Kidney (tissue), 14 donors: ENCODE data around the gene NPM3. TPM values are rescaled to one million over a fixed set of nuclear protein-coding genes. Genes with fewer than 3 reads are reported as not detected.

Experiments
- DNase-seq, 5 donors: peaks; one replicate each; pipeline ENCODE4 v3.0.0-alpha.2; 2013 to 2020
- FAIRE-seq: peaks from 2 replicates; lab custom pipeline; 2012; peaks lifted over from hg19 to GRCh38; lab: Jason Lieb, UNC
- H3K27ac ChIP-seq, 2 donors: one replicate each; pipeline ENCODE4 v1.7.0; 2013; ENCODE audit warnings: low read depth in 2 of 2, low read length in 2 of 2, inconsistent platforms in 1 of 2
- H3K27me3 ChIP-seq: one replicate; pipeline ENCODE4 v1.7.1; 2013; ENCODE audit warnings: low read length, inconsistent platforms; ENCODE audit not compliant: control insufficient read depth, insufficient read depth
- H3K36me3 ChIP-seq, 3 donors: one replicate each; pipeline versions ENCODE4 v1.7.0 to v1.7.1; 2013; ENCODE audit warnings: low read length in 3 of 3, control low read depth in 1 of 3, inconsistent platforms in 1 of 3; ENCODE audit not compliant: insufficient read depth in 3 of 3, control insufficient read depth in 2 of 3
- H3K4me1 ChIP-seq, 3 donors: one replicate each; pipeline versions ENCODE4 v1.7.0 to v1.7.1; 2013; ENCODE audit warnings: low read length in 3 of 3, inconsistent platforms in 1 of 3, low read depth in 1 of 3; ENCODE audit not compliant: control insufficient read depth in 2 of 3, insufficient read depth in 2 of 3
- H3K4me3 ChIP-seq, 3 donors: one replicate each; pipeline versions ENCODE4 v1.7.0 to v1.8.1; 2013; ENCODE audit warnings: low read length in 3 of 3, control low read depth in 1 of 3, inconsistent platforms in 1 of 3
- H3K9ac ChIP-seq, 3 donors: one replicate each; pipeline versions ENCODE4 v1.7.0 to v1.7.1; 2013; ENCODE audit warnings: low read length in 3 of 3, control low read depth in 1 of 3, inconsistent platforms in 1 of 3
- H3K9me3 ChIP-seq, 3 donors: one replicate each; pipeline versions ENCODE4 v1.7.0 to v1.7.1; 2013; ENCODE audit warnings: low read length in 3 of 3, control low read depth in 1 of 3, inconsistent platforms in 1 of 3; ENCODE audit not compliant: control insufficient read depth in 2 of 3, insufficient read depth in 1 of 3
- CTCF ChIP-seq: IDR thresholded peaks from 3 replicates; pipeline ENCODE4 v1.5.1; 2012; ENCODE audit warnings: mild to moderate bottlenecking, moderate library complexity, borderline replicate concordance; ENCODE audit not compliant: insufficient read depth; ENCODE audit errors: extremely low read depth
- intact Hi-C: fragments of 100-400 bp; cut with DNase I; formaldehyde crosslinking; loops from one replicate; pipeline ENCODE4 v1.11.1; 2022
- polyA plus RNA-seq: library from polyadenylated mRNA; stranded (reverse); fragments of 350-450 nt; fragmentation: Illumina TruSeq; extraction: RNeasy Lipid Tissue Mini Kit (QIAGEN cat#74804); gene quantifications from one replicate; pipeline ENCODE4 v1.2.3, GENCODE V29; 2014; ENCODE audit warnings: low read depth, low replicate concordance; ENCODE audit not compliant: insufficient read depth
- total RNA-seq: library from RNA; stranded (reverse); fragmentation: NEBNext Ultra II Directional; extraction: Animal tissue kit (Norgen Biotek cat#: 25700); gene quantifications from one replicate; pipeline ENCODE4 v1.2.1, GENCODE V29; 2021
- donor health status: control.
- donor health status: control.
- donor health status: control.
- donor health status: control.
- donor health status: control.
- donor health status: DM: yes; HTN: yes; CAD: no.
- donor health status: Normal renal cell carcinoma (clear cell type).

NPM3 gene
- total and polyA plus RNA-seq, 2 donors from 2014 or later: 23.8 to 34.0 TPM

GRCh38 chr10:101761226-101761625 is 22.0 kb downstream of the NPM3 start:
- Histone ChIP-seq H3K27ac (no peak overlapping the region), H3K4me1 (no peaks in the 10 kb centered on the region), H3K9me3 (no peaks in the 10 kb centered on the region), H3K27me3 (peaks cover 3% of the 10 kb centered on the region), H3K36me3 (no peaks in the 10 kb centered on the region), H3K4me3 (no peak overlapping the region), H3K9ac (no peak overlapping the region)
- TF ChIP-seq CTCF: no peak
- intact Hi-C loops: no loop called here
- no peak for DNase-seq
- FAIRE-seq: no peak

- no peak for DNase-seq
- TF ChIP-seq CTCF: no peak
- no peak overlapping the region for H3K27ac ChIP-seq
- FAIRE-seq: no peak
- peaks cover 3% of the 10 kb centered on the region for H3K27me3 ChIP-seq
- no peak overlapping the region for H3K9ac ChIP-seq
- intact Hi-C loops: no loop called here
- H3K9me3 ChIP-seq: no peaks in the 10 kb centered on the region
- no peak overlapping the region for H3K4me3 ChIP-seq
- H3K36me3 ChIP-seq: no peaks in the 10 kb centered on the region
- no peaks in the 10 kb centered on the region for H3K4me1 ChIP-seq
These were observed 22.7 kb downstream of the NPM3 start for GRCh38 chr10:101760510-101760909.

- Histone ChIP-seq H3K27me3 (peaks cover 3% of the 10 kb centered on the region), H3K9ac (no peak overlapping the region), H3K4me3 (no peak overlapping the region), H3K9me3 (no peaks in the 10 kb centered on the region), H3K4me1 (no peaks in the 10 kb centered on the region), H3K27ac (no peak overlapping the region), H3K36me3 (no peaks in the 10 kb centered on the region)
- intact Hi-C loops: no loop called here
- FAIRE-seq (no peak), DNase-seq (no peak)
- TF ChIP-seq CTCF: no peak
These were observed 23.7 kb downstream of the NPM3 start for GRCh38 chr10:101759309-101760247.
